HepG2 (cell line): Measurements from ENCODE around the gene HELZ2. TPM values are rescaled to one million over a fixed set of nuclear protein-coding genes. Genes with fewer than 3 reads are reported as not detected.

ENCODE experiments used
- EP300 ChIP-seq, 3 experiments: sonication (generic) in 1 of 3; formaldehyde crosslinking in 1 of 3; IDR thresholded peaks; 2 replicates each; pipeline versions ENCODE4 v1.5.1 to v1.6.1; 2011 to 2020; ENCODE audit warnings: low read depth in 2 of 3, low read length in 2 of 3, borderline replicate concordance in 1 of 3, improper control_type of control experiment in 1 of 3, mild to moderate bottlenecking in 1 of 3, missing genetic modification reagents in 1 of 3, moderate library complexity in 1 of 3
- MED1 ChIP-seq: sonication (generic); formaldehyde crosslinking; IDR thresholded peaks from 2 replicates; pipeline ENCODE4 v1.4.0; 2020; ENCODE audit warnings: missing genetic modification reagents
- SRY ChIP-seq: sonication (generic); formaldehyde crosslinking; IDR thresholded peaks from 2 replicates; pipeline ENCODE4 v1.8.0; 2022; ENCODE audit warnings: mild to moderate bottlenecking, missing genetic modification reagents
- ZNF30 ChIP-seq: sonication (generic); formaldehyde crosslinking; IDR thresholded peaks from 2 replicates; pipeline ENCODE4 v1.5.0; 2020; ENCODE audit warnings: mild to moderate bottlenecking, missing genetic modification reagents
- polyA plus RNA-seq, 8 experiments: library from polyadenylated mRNA; depleted of rRNA in 3 of 8; stranded (reverse) in 7 of 8; unstranded in 1 of 8; fragments of >200 nt; fragmentation: Illumina TruSeq in 4 of 8; extraction: Trizol in 4 of 8; gene quantifications; 2 replicates each; pipeline versions ENCODE4 v1.2.1 to v1.2.3, GENCODE V29; 2011 to 2016; ENCODE audit warnings: low read depth in 4 of 8, missing spikeins in 1 of 8, mixed read lengths in 1 of 8; ENCODE audit not compliant: insufficient read depth in 1 of 8
- total RNA-seq, 5 experiments: library from RNA; depleted of rRNA; stranded (reverse); fragments of >200 nt; fragmentation: Illumina TruSeq; extraction: Trizol; gene quantifications; 2 replicates each; pipeline ENCODE4 v1.2.3, GENCODE V29; 2016; ENCODE audit warnings: low read depth in 1 of 5
- TF ChIP-seq, protein P1 (sequence below), 2 experiments: fragments of 450-650 bp in 1 of 2; sonication (generic) in 1 of 2; formaldehyde crosslinking in 1 of 2; IDR thresholded peaks; 2 replicates each; pipeline versions ENCODE4 v1.6.1 to v1.8.0; 2016 to 2022; ENCODE audit warnings: antibody characterized with exemption in 1 of 2, mild to moderate bottlenecking in 1 of 2, missing genetic modification reagents in 1 of 2
- TF ChIP-seq, protein P2 (sequence below): sonication (generic); formaldehyde crosslinking; IDR thresholded peaks from 2 replicates; pipeline ENCODE4 v1.5.0; 2020; ENCODE audit warnings: mild to moderate bottlenecking, missing genetic modification reagents
- TF ChIP-seq, protein P3 (sequence below): sonication (generic); formaldehyde crosslinking; IDR thresholded peaks from 2 replicates; pipeline ENCODE4 v1.5.1; 2020; ENCODE audit warnings: missing genetic modification reagents, mild to moderate bottlenecking, borderline replicate concordance
- TF ChIP-seq, protein P4 (sequence below): sonication (generic); formaldehyde crosslinking; IDR thresholded peaks from 2 replicates; pipeline ENCODE4 v1.4.0; 2020; ENCODE audit warnings: missing genetic modification reagents

HELZ2 gene
- total and polyA plus RNA-seq, 2 of the 13 experiments (the other 11 are each of a cell fraction or from before 2014, with no cell fraction given): 9.6 to 10.1 TPM

DNA sequence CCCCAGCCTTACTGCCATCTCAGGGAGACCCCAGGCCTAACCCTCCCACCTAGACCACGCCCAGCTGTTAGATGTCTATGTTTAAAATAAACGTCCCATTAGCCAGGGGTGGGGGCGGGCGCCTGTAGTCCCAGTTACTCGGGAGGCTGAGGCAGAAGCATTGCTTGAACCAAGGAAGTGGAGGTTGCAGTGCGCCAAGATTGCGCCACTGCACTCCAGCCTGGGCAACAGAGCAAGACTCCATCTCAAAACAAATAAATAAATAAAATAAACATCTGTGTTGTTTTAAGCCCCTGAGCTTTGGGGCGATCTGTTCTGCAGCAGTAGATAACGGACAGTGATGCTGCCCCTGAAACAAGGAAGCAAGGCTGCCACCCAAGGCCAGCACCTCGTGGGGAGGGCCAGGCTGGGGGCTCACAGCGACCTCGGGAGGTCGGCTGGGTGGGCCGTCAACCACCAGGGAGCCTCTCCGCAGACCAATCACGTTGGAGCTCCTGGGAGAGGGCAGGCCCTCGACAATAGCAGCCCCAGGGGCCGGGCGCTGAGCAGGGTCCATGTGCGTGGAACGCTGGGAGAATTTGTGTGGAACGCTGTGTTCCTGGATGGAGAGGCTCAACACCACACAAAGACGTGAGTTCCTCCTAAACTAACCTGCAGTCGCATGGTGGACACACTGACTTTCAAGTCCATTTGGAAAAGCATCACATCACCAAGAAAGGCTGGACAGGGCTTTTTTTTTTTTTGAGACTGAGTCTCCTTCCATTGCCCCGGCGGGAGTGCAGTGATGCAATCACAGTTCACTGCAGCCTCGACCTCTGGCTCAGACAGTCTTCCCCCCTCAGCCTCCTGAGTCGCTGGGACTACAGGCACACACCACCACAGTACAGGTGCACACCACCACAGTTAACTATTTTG is 1.0 kb upstream of the HELZ2 start (continued):
- TF ChIP-seq, protein P1, sequence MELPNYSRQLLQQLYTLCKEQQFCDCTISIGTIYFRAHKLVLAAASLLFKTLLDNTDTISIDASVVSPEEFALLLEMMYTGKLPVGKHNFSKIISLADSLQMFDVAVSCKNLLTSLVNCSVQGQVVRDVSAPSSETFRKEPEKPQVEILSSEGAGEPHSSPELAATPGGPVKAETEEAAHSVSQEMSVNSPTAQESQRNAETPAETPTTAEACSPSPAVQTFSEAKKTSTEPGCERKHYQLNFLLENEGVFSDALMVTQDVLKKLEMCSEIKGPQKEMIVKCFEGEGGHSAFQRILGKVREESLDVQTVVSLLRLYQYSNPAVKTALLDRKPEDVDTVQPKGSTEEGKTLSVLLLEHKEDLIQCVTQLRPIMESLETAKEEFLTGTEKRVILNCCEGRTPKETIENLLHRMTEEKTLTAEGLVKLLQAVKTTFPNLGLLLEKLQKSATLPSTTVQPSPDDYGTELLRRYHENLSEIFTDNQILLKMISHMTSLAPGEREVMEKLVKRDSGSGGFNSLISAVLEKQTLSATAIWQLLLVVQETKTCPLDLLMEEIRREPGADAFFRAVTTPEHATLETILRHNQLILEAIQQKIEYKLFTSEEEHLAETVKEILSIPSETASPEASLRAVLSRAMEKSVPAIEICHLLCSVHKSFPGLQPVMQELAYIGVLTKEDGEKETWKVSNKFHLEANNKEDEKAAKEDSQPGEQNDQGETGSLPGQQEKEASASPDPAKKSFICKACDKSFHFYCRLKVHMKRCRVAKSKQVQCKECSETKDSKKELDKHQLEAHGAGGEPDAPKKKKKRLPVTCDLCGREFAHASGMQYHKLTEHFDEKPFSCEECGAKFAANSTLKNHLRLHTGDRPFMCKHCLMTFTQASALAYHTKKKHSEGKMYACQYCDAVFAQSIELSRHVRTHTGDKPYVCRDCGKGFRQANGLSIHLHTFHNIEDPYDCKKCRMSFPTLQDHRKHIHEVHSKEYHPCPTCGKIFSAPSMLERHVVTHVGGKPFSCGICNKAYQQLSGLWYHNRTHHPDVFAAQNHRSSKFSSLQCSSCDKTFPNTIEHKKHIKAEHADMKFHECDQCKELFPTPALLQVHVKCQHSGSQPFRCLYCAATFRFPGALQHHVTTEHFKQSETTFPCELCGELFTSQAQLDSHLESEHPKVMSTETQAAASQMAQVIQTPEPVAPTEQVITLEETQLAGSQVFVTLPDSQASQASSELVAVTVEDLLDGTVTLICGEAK (IDR thresholded peaks at IDR 0.05): no peak
- TF ChIP-seq, protein P1 (CRISPR knock-in tag; IDR thresholded peaks at IDR 0.05): no peak; the same call in 1 of the 2 replicates
- TF ChIP-seq, protein P2, sequence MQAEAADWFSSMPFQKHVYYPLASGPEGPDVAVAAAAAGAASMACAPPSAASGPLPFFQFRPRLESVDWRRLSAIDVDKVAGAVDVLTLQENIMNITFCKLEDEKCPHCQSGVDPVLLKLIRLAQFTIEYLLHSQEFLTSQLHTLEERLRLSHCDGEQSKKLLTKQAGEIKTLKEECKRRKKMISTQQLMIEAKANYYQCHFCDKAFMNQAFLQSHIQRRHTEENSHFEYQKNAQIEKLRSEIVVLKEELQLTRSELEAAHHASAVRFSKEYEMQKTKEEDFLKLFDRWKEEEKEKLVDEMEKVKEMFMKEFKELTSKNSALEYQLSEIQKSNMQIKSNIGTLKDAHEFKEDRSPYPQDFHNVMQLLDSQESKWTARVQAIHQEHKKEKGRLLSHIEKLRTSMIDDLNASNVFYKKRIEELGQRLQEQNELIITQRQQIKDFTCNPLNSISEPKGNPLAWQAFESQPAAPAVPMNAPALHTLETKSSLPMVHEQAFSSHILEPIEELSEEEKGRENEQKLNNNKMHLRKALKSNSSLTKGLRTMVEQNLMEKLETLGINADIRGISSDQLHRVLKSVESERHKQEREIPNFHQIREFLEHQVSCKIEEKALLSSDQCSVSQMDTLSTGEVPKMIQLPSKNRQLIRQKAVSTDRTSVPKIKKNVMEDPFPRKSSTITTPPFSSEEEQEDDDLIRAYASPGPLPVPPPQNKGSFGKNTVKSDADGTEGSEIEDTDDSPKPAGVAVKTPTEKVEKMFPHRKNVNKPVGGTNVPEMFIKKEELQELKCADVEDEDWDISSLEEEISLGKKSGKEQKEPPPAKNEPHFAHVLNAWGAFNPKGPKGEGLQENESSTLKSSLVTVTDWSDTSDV (CRISPR knock-in tag): no peak; the same call in 1 of the 2 replicates
- no peak for TF ChIP-seq SRY (CRISPR knock-in tag)
- TF ChIP-seq MED1 (CRISPR knock-in tag): no peak
- TF ChIP-seq, protein P3, sequence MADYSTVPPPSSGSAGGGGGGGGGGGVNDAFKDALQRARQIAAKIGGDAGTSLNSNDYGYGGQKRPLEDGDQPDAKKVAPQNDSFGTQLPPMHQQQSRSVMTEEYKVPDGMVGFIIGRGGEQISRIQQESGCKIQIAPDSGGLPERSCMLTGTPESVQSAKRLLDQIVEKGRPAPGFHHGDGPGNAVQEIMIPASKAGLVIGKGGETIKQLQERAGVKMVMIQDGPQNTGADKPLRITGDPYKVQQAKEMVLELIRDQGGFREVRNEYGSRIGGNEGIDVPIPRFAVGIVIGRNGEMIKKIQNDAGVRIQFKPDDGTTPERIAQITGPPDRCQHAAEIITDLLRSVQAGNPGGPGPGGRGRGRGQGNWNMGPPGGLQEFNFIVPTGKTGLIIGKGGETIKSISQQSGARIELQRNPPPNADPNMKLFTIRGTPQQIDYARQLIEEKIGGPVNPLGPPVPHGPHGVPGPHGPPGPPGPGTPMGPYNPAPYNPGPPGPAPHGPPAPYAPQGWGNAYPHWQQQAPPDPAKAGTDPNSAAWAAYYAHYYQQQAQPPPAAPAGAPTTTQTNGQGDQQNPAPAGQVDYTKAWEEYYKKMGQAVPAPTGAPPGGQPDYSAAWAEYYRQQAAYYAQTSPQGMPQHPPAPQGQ (CRISPR knock-in tag): peak; percentile 42; the same call in 1 of the 2 replicates
- TF ChIP-seq, protein P4, sequence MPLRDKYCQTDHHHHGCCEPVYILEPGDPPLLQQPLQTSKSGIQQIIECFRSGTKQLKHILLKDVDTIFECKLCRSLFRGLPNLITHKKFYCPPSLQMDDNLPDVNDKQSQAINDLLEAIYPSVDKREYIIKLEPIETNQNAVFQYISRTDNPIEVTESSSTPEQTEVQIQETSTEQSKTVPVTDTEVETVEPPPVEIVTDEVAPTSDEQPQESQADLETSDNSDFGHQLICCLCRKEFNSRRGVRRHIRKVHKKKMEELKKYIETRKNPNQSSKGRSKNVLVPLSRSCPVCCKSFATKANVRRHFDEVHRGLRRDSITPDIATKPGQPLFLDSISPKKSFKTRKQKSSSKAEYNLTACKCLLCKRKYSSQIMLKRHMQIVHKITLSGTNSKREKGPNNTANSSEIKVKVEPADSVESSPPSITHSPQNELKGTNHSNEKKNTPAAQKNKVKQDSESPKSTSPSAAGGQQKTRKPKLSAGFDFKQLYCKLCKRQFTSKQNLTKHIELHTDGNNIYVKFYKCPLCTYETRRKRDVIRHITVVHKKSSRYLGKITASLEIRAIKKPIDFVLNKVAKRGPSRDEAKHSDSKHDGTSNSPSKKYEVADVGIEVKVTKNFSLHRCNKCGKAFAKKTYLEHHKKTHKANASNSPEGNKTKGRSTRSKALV: no peak; the same call in 1 of the 2 replicates
- no peak for TF ChIP-seq EP300 (IDR thresholded peaks at IDR 0.05; ENCODE audit: low read depth in 2 of 2, low read length in 2 of 2)
- TF ChIP-seq EP300 (CRISPR knock-in tag; IDR thresholded peaks at IDR 0.05; ENCODE audit: borderline replicate concordance): no peak
- TF ChIP-seq ZNF30 (CRISPR knock-in tag): 0 out of 2 replicates have a peak, but pooled peaks have one; percentile 19
